NCI-H2107 treated with DMSO at 0.1 percent for 48 hours (cell line): ENCODE measurements around the gene PAK5.
A peak's percentile ranks its signal among the peaks of the same experiment; 100 is the strongest.

ENCODE experiments used
- DNase-seq: peaks from one replicate; lab custom pipeline; 2025; ENCODE audit not compliant: unreplicated experiment; lab: John Stamatoyannopoulos, UW

The PAK5 gene

GRCh38 chr20:9581509-9581908 lies 257.4 kb downstream of the PAK5 start:
- DNase-seq = no peak

- no peak for DNase-seq
Observed at GRCh38 chr20:9578594-9578993, 260.3 kb downstream of the PAK5 start.

DNA sequence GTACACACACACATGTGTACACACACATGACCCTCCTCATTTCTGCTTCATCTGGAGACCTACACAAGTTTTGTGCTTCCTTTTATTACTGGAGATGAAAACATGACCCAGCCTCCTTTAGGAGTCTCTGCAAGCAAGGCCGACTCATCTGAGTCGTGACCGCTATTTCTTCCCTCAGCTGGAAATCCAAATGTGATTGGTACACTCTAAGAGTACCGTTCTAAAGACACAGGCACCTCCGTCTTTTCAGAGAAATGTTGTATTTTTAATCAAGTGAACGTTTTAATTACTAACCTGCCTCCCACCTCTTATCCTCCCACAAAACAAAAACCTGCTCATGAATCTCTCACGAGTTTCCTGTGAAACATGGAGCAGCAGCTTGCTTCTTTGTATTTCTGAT lies 261.5 kb downstream of the PAK5 start:
- no peak for DNase-seq

- no peak for DNase-seq
Observed at GRCh38 chr20:9576695-9577094, 262.2 kb downstream of the PAK5 start.

DNA sequence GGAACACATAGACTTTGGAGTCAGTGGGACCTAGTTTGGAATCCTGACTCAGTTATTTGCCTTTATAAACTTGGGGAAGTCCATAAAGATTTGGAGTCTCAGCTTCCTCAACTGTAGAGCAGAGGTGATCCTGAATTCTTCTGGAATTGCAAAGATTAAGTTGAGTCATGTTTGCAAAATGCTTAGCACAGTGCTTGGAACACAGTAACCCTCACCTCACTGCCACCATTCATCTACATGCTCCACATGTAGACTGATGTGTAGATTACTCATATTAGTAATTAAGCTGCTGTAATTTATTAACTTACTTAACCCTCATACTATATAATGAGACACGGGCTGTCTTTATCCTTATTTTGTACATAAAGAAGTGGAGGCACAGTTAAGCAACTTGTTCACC lies 263.0 kb downstream of the PAK5 start:
- DNase-seq = no peak

- DNase-seq = no peak
Observed at GRCh38 chr20:9574776-9575175, 264.1 kb downstream of the PAK5 start.

GRCh38 chr20:9574181-9574580 lies 264.7 kb downstream of the PAK5 start:
- no peak for DNase-seq

DNA sequence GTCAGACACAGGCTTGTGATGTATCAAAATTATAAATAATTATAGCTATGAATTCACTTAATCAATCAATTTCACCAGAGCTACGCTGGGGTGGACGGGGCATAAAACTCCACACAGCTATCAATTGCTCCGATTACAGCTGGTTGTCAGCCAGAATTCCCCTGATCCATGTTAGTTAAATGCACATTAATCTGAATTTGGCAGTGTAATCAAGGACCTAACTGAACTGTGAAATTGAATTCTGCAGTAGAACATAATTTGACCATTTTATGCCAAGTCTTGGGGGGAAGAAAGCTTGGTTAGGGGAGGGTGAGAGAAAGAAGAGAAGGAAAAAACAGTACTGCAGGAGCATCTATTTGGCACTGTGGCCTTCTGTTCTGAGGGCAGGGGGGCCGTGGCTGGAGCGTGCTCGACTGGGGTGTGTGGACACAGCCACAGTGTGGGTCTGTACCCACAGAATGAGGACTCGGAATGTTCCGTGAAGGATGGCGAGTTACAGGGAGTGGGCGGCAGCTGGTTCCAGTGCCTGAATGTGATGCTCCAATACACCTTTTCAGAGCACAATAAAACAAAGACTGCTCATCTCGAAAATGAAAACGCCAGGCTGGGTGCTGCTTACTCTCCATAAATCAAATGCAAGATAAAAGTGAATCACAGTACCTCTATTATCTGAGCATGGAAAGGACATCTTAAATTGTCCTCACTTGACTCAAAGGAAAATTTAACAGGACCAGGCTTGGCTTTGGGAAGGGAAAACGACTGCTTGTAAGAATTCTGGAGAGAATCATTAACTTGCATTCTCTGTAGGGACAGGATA lies 265.3 kb downstream of the PAK5 start:
- DNase-seq = no peak

DNA sequence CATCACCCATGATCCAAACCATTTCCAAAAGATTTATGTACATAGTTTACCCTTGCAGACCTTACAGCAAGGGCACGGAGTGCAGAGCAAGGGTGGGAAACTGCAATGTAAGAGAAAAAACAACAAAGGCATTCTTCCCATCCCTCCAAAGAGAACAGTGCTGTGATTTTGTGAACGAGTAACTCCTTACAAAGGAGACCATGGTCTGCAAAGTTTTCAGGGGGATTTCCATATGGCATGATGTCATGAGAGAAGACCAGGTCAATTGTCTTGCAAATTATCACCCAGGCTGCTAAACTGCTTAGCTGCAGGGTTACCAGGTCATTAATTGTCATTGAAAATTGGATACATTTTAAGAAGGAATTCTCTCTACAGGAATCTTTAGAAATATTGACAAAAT lies 266.2 kb downstream of the PAK5 start:
- no peak for DNase-seq

- DNase-seq = no peak
Observed at GRCh38 chr20:9571783-9572182, 267.1 kb downstream of the PAK5 start.

DNA sequence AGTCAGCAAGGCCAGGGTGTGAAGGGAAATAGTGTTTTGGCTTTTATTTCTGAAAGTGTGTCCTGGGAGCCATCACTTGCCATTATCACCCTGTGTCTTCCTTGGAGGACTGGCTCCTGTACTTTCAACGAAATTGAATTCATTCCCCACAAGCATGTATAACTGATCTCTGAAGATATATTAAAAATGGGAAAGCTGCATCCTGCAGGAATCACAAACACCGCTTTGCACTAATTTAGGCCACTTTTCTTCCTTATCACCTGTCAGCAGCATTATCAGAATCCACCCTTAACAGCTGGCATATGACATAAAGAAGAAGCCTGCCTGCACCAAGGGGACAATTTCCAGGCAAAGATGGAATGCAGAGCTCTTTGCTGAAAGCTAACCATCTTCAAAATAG lies 268.3 kb downstream of the PAK5 start:
- DNase-seq = no peak

DNA sequence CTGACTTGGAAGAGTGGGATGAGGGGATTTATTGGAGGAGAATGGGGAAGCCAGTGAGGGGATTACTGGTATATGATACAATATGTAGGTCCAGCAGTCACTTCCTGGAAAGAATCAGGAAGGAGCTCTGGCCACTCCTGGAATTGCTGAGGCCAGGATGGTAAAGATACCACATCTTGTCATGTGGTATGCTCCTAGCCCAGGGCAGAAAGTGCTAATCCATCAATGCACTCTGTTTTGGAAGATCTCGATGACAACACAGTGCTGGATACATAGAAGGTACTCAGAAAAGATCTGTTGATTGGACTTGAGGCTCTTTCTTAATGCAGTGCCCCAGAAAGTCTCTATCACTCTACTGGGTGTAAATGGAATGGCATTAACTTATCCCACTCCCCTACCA lies 271.9 kb downstream of the PAK5 start:
- DNase-seq = no peak

DNA sequence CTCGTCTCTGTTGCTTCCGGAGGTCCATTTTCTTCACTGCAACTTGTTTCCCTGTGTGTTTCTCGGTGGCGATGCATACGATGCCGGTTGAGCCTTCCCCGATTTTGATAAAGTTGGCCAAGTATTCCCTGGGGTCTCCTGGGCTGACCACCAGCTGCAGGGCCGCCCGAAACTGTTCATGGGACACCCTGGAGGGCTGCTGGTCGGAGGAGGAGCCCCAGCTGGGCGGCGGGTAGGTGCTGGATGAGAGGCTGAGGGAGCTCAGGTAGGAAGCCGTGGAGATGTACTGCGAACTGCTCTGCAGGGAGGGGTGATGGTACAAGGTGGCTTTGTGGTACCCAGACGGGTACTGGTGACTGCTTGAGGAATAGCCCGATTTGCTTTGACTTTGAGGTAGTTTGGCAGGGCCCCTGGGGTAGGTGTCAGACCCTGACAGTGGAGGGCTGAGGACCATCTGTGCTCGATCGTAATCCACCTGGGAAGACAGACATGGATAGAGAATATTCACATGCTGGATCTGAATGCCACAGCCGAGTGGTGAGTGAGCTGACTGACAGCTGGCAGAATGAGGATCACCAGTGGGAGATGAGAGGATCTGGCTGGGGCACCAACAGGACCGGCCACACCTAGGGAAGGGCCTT lies 272.8 kb downstream of the PAK5 start:
- no peak for DNase-seq

- no peak for DNase-seq
Observed at GRCh38 chr20:9557411-9557810, 281.5 kb downstream of the PAK5 start.

GRCh38 chr20:9555781-9556180 lies 283.1 kb downstream of the PAK5 start:
- DNase-seq = no peak

- DNase-seq = no peak
Observed at GRCh38 chr20:9551808-9552550, 286.9 kb downstream of the PAK5 start.

GRCh38 chr20:9550871-9551270 lies 288.0 kb downstream of the PAK5 start:
- peak; percentile 8 for DNase-seq

- DNase-seq = no peak
Observed at GRCh38 chr20:9550283-9550682, 288.6 kb downstream of the PAK5 start.

- no peak for DNase-seq
Observed at GRCh38 chr20:9543214-9543613, 295.7 kb downstream of the PAK5 start.

GRCh38 chr20:9535449-9535848 lies 303.4 kb downstream of the PAK5 start:
- no peak for DNase-seq

DNA sequence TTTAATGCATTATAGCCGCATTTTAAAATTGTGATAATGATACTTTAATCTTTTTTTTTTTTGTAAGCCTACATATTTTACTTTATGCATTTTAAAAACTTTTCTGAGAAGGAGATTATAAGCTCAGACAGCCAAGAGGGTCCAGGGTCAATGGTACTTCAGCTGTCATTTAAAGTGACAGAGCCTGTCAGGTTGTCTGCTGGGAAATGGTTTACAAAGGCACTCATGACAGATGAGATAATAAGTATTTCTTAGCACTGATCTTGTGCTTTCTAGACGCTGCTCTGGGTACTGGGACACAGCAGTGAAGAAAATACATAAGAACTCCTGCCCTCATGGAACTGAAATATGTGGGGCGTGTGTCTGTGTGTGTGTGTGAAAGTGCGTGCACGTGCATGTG lies 304.9 kb downstream of the PAK5 start:
- DNase-seq = no peak
